Right lobe of liver (tissue), 6 donors: ENCODE measurements around the gene SKP1. TPM values are rescaled to one million over a fixed set of nuclear protein-coding genes. Genes with fewer than 3 reads are reported as not detected.
A peak's percentile ranks its signal among the peaks of the same experiment; 100 is the strongest.

ENCODE experiments used
- ATAC-seq, 4 donors: fragments of 200-7000 bp; cut with Tn5 transposase; one replicate each; pipeline ENCODE4 v1.9.1; 2020; ENCODE audit warnings: mild to moderate bottlenecking in 4 of 4, moderate library complexity in 4 of 4
- DNase-seq, 3 donors: peaks; one replicate each; pipeline ENCODE4 v3.0.0-alpha.2; 2020
- H3K27ac ChIP-seq, 3 donors: fragments of 200-600 bp; one replicate each; pipeline ENCODE4 v1.8.0; 2022
- H3K27me3 ChIP-seq, 2 donors: fragments of 200-600 bp; one replicate each; pipeline ENCODE4 v1.8.0; 2022
- H3K36me3 ChIP-seq, 4 donors: fragments of 200-600 bp; sonication (generic) in 1 of 4; one replicate each; pipeline versions ENCODE4 v1.5.1 to v1.8.0; 2017 to 2022; ENCODE audit warnings: control low read depth in 1 of 4
- H3K4me1 ChIP-seq, 4 donors: fragments of 200-600 bp; sonication (generic) in 1 of 4; one replicate each; pipeline versions ENCODE4 v1.5.1 to v1.8.0; 2017 to 2022; ENCODE audit warnings: control low read depth in 1 of 4
- H3K4me3 ChIP-seq, 3 donors: fragments of 200-600 bp; one replicate each; pipeline ENCODE4 v1.8.0; 2022
- H3K9me3 ChIP-seq, 4 donors: fragments of 200-600 bp; sonication (generic) in 1 of 4; one replicate each; pipeline versions ENCODE4 v1.5.1 to v1.8.0; 2017 to 2022; ENCODE audit warnings: control low read depth in 1 of 4
- CTCF ChIP-seq, 4 donors: fragments of 200-600 bp in 3 of 4; fragments of 450-650 bp in 1 of 4; IDR thresholded peaks; one replicate each; pipeline versions ENCODE4 v1.5.1 to v1.8.0; 2016 to 2022; ENCODE audit warnings: antibody characterized with exemption in 4 of 4, mild to moderate bottlenecking in 2 of 4
- POLR2A ChIP-seq: fragments of 450-650 bp; IDR thresholded peaks from one replicate; pipeline ENCODE4 v1.6.1; 2017; ENCODE audit warnings: antibody characterized with exemption, mild to moderate bottlenecking
- WGBS: methylation state at CpG from one replicate; pipeline ENCODE4 v1.1.6; 2018; ENCODE audit warnings: low coverage, low lambda C conversion rate; ENCODE audit not compliant: insufficient coverage; ENCODE audit errors: missing lambda C conversion rate; 5-methylcytosine and 5-hydroxymethylcytosine counted together
- intact Hi-C, 2 donors: fragments of 100-400 bp; cut with DNase I; formaldehyde crosslinking; loops; one replicate each; pipeline versions ENCODE4 v1.11.2 to v1.14.1; 2022
- total RNA-seq, 6 experiments: library from RNA; depleted of rRNA in 2 of 6; stranded (reverse); fragments of >200 nt in 2 of 6; fragmentation: NEBNext Ultra II Directional in 3 of 6; extraction: Animal tissue kit (Norgen Biotek cat#: 25700) in 3 of 6; gene quantifications; one replicate each; pipeline versions ENCODE4 v1.1.0 to v1.2.4, GENCODE V29; 2016 to 2023
- donor health status: DM: no; HTN: yes; CAD: no.
- donor health status: DM: no; HTN: no; CAD: no.
- donor health status: DM: no; HTN: no; CAD: no.
- donor health status: DM: no; HTN: yes; CAD: no.
- donor health status: DM: no; HTN: yes; CAD: no.

SKP1 gene
- total RNA-seq, 6 experiments from 2014 or later, result 125 to 186 (median 149) TPM

DNA sequence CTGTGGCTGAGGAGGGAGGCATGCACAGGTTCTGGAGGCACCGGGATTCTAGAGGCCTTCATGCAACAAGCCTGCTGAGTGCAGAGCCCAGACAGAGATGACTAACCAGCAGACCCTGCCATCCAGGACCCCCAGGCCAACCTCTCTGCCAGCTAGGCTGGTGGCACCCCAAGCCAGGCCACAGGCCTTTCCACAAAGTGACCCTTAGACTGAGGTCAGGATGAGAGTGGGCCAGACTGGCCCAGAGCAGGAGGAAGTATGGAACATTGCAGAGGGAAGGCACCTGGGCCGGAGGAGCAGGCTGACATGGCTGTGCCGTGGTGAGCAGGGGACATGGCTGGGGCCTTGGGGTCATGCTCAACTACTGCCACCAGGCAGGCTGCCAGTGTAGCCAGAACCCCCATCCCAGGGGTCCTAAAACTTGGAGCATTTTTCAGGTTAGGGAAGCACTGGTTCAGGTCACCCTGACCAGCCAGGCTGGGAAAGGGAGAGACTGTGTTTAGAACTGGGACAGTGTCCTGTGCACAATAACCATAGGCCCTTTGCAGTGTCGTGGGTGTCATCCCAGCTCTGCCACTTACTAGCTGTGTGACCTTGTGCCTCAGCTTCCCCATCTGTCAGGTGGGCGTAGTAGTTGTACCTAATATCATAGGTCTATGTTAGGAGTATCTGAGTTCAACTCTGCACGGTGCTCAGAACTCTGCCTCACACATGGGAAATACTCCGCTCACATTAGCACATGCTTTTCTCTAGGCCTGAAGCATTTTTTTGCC, 45.0 kb downstream of the SKP1 start:
- H3K27me3 ChIP-seq, result no peaks in the 10 kb centered on the region
- ATAC-seq, result no peak
- no peak overlapping the region for H3K4me3 ChIP-seq
- no peak overlapping the region for H3K27ac ChIP-seq
- DNase-seq, result peak in 1 of 3 donors; percentile 26
- H3K4me1 ChIP-seq, result no peaks in the 10 kb centered on the region
- no peaks in the 10 kb centered on the region for H3K9me3 ChIP-seq
- 93% methylated on average over 3 of the region's 7 CpGs for WGBS
- peaks cover 0 to 4% (median 0%) of the 10 kb centered on the region in 4 donors for H3K36me3 ChIP-seq
- no peak for TF ChIP-seq CTCF (IDR thresholded peaks at IDR 0.05)
- no peak for TF ChIP-seq POLR2A
- intact Hi-C loops, result no loop called here

- no peaks in the 10 kb centered on the region for H3K4me1 ChIP-seq
- 60% methylated on average over 1 of the region's 3 CpGs for WGBS
- intact Hi-C loops, result no loop called here
- ATAC-seq, result no peak
- H3K36me3 ChIP-seq, result no peaks in the 10 kb centered on the region
- H3K27me3 ChIP-seq, result no peaks in the 10 kb centered on the region
- no peak for DNase-seq
- H3K27ac ChIP-seq, result no peak overlapping the region
- TF ChIP-seq POLR2A (no peak), CTCF (IDR thresholded peaks at IDR 0.05) (no peak)
- H3K9me3 ChIP-seq, result no peaks in the 10 kb centered on the region
- H3K4me3 ChIP-seq, result no peak overlapping the region
Observed at GRCh38 chr5:134131165-134131564, 45.6 kb downstream of the SKP1 start.

GRCh38 chr5:134130239-134130945, 46.4 kb downstream of the SKP1 start:
- peaks cover 0 to 7% (median 0%) of the 10 kb centered on the region in 4 donors for H3K4me1 ChIP-seq

More at GRCh38 chr5:134130239-134130945, 46.4 kb downstream of the SKP1 start:
- no peak for ATAC-seq
- H3K27me3 ChIP-seq, result no peaks in the 10 kb centered on the region
- no peak for TF ChIP-seq CTCF (IDR thresholded peaks at IDR 0.05)
- no peaks in the 10 kb centered on the region for H3K36me3 ChIP-seq
- DNase-seq, result peak in 1 of 3 donors; percentile 22
- H3K4me3 ChIP-seq, result no peak overlapping the region
- no peak overlapping the region for H3K27ac ChIP-seq
- WGBS, result 94% methylated on average over 4 of the region's 8 CpGs
- H3K9me3 ChIP-seq, result no peaks in the 10 kb centered on the region
- intact Hi-C loops, result no loop called here
